Keratinocyte (primary cell): ENCODE measurements around the gene SGMS2. TPM values are rescaled to one million over a fixed set of nuclear protein-coding genes. Genes with fewer than 3 reads are reported as not detected.

Experiments used
- DNase-seq: peaks from one replicate; pipeline ENCODE4 v3.0.0-alpha.2; 2011; ENCODE audit warnings: low read depth, missing footprints, low spot score
- FAIRE-seq: peaks from 2 replicates; lab custom pipeline; 2011; peaks lifted over from hg19 to GRCh38; lab: Jason Lieb, UNC
- H2AFZ ChIP-seq: 2 replicates; pipeline ENCODE4 v1.6.0; 2012; ENCODE audit warnings: low read length, control low read depth, inconsistent platforms; ENCODE audit not compliant: control insufficient read depth
- H3K27ac ChIP-seq: 2 replicates; pipeline ENCODE4 v1.5.1; 2011; ENCODE audit warnings: low read length; ENCODE audit not compliant: control insufficient read depth, insufficient read depth
- H3K27me3 ChIP-seq: 3 replicates; pipeline ENCODE4 v1.6.0; 2011; ENCODE audit warnings: low read length; ENCODE audit not compliant: control insufficient read depth, insufficient read depth; ENCODE audit errors: extremely low read depth
- H3K36me3 ChIP-seq, 2 experiments: 2 replicates in 1 of 2; 3 replicates in 1 of 2; pipeline ENCODE4 v1.5.1; 2011; ENCODE audit warnings: low read length in 2 of 2, mild to moderate bottlenecking in 1 of 2; ENCODE audit not compliant: control insufficient read depth in 2 of 2, insufficient read depth in 2 of 2; ENCODE audit errors: extremely low read depth in 1 of 2
- H3K4me1 ChIP-seq: 3 replicates; pipeline ENCODE4 v1.5.1; 2011; ENCODE audit warnings: low read length; ENCODE audit not compliant: control insufficient read depth, insufficient read depth; ENCODE audit errors: extremely low read depth
- H3K4me2 ChIP-seq: 3 replicates; pipeline ENCODE4 v1.6.0; 2011; ENCODE audit warnings: low read depth, low read length; ENCODE audit not compliant: control insufficient read depth, insufficient read depth; ENCODE audit errors: extremely low read depth
- H3K4me3 ChIP-seq, 3 experiments: fragments of 200-600 bp in 1 of 3; sonication (generic) in 1 of 3; 2 replicates in 2 of 3; 3 replicates in 1 of 3; pipeline ENCODE4 v1.5.1; 2011 to 2016; ENCODE audit warnings: low read length in 3 of 3, mild to moderate bottlenecking in 3 of 3, control low read depth in 2 of 3, inconsistent platforms in 1 of 3, low read depth in 1 of 3, mixed read lengths in 1 of 3, mixed run types in 1 of 3, moderate library complexity in 1 of 3; ENCODE audit not compliant: control insufficient read depth in 2 of 3, insufficient read depth in 2 of 3; ENCODE audit errors: extremely low read depth in 1 of 3
- H3K79me2 ChIP-seq: 2 replicates; pipeline ENCODE4 v1.6.0; 2012; ENCODE audit warnings: low read length; ENCODE audit not compliant: control insufficient read depth, insufficient read depth
- H3K9ac ChIP-seq: 3 replicates; pipeline ENCODE4 v1.6.0; 2011; ENCODE audit warnings: low read length; ENCODE audit not compliant: control insufficient read depth, insufficient read depth; ENCODE audit errors: extremely low read depth
- H3K9me1 ChIP-seq: 3 replicates; pipeline ENCODE4 v1.6.0; 2011; ENCODE audit warnings: low read length; ENCODE audit not compliant: control insufficient read depth, insufficient read depth; ENCODE audit errors: extremely low read depth
- H3K9me3 ChIP-seq: 2 replicates; pipeline ENCODE4 v1.5.1; 2012; ENCODE audit warnings: low read depth, low read length; ENCODE audit not compliant: control insufficient read depth
- H4K20me1 ChIP-seq: 3 replicates; pipeline ENCODE4 v1.6.0; 2011; ENCODE audit warnings: low read length; ENCODE audit not compliant: control insufficient read depth, insufficient read depth; ENCODE audit errors: extremely low read depth
- CTCF ChIP-seq, 3 experiments: IDR thresholded peaks in 1 of 3; conservative IDR thresholded peaks in 1 of 3; optimal IDR thresholded peaks in 1 of 3; 2 replicates in 2 of 3; 3 replicates in 1 of 3; pipeline versions ENCODE3 to v1.5.1; 2011; ENCODE audit warnings: low read length in 3 of 3, mild to moderate bottlenecking in 3 of 3, moderate library complexity in 2 of 3, control low read depth in 1 of 3, inconsistent platforms in 1 of 3; ENCODE audit not compliant: insufficient read depth in 2 of 3; ENCODE audit errors: extremely low read depth in 1 of 3
- EZH2 ChIP-seq: IDR thresholded peaks from one replicate; pipeline ENCODE4 v1.6.1; 2012; ENCODE audit warnings: inconsistent platforms, mild to moderate bottlenecking, low read length, moderate library complexity
- dilution Hi-C: fragments of 300-500 bp; cut with MboI; formaldehyde crosslinking; loops from one replicate; pipeline ENCODE4 v1.7.0; 2020; ENCODE audit warnings: low sequenced_read_pairs; ENCODE audit not compliant: extremely low pct_ligation_motif_present
- polyA plus RNA-seq, 5 experiments: library from polyadenylated mRNA; depleted of rRNA in 3 of 5; stranded (reverse) in 3 of 5; stranded (forward) in 1 of 5; unstranded in 1 of 5; fragments of >200 nt; gene quantifications; 1 replicate in 1 of 5; 2 replicates in 3 of 5; 3 replicates in 1 of 5; pipeline versions ENCODE4 v1.2.1 to v1.2.3, GENCODE V29; 2011 to 2012; ENCODE audit warnings: missing spikeins in 2 of 5, low read depth in 1 of 5, low replicate concordance in 1 of 5

The SGMS2 gene
- polyA plus RNA-seq, 1 donor (not counting 4 experiments of a cell fraction or from before 2014, with no cell fraction given) = 38.5 TPM

DNA sequence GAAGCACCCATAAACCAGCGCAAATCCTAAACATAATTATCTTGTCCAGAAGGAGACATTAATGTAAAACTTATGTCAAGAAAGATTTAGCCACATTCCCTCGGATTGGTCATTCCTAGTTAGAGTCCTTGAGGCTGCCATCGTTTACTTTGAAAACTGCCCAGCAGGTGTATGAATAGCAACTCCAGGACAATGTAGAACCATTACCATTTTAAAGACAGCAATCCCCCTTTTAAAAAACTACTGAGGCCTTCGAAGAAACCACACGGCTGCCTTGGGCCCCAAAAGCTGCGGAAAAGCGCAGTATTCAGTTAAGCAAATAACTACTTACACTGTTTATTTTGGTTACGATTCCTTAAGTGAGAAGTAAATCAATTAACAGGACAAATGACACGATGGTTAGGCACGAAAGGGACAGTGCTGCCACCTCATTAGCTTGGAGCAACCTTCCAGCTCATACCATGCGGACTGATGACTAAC lies 822 bp upstream of the SGMS2 start:
- H3K4me2 ChIP-seq = peak overlapping the region; percentile 82
- H3K9ac ChIP-seq = peak overlapping the region; percentile 95
- FAIRE-seq (peak; percentile 84), DNase-seq (no peak)
- peaks cover 0 to 3% of the 10 kb centered on the region in 2 experiments for H3K36me3 ChIP-seq
- H3K79me2 ChIP-seq = peaks cover 30% of the 10 kb centered on the region
- dilution Hi-C loops = no loop called here
- peaks cover 22% of the 10 kb centered on the region for H3K4me1 ChIP-seq
- H3K27ac ChIP-seq = peak overlapping the region; percentile 92
- no peaks in the 10 kb centered on the region for H4K20me1 ChIP-seq
- no peaks in the 10 kb centered on the region for H3K9me1 ChIP-seq
- H3K4me3 ChIP-seq = peak overlapping the region; percentile 74 to 91 (median 75)
- no peaks in the 10 kb centered on the region for H3K9me3 ChIP-seq
- H2AFZ ChIP-seq = peak overlapping the region; percentile 72
- TF ChIP-seq EZH2 = no peak
- no peaks in the 10 kb centered on the region for H3K27me3 ChIP-seq

- FAIRE-seq (peak; percentile 46), DNase-seq (no peak)
- Histone ChIP-seq H3K27ac (peak overlapping the region; percentile 92), H3K79me2 (peaks cover 36% of the 10 kb centered on the region), H4K20me1 (no peaks in the 10 kb centered on the region), H3K4me3 (peak overlapping the region; percentile 75 to 91 (median 87)), H3K36me3 (peaks cover 0 to 3% of the 10 kb centered on the region in 2 experiments), H3K4me1 (peaks cover 22% of the 10 kb centered on the region), H3K9me3 (no peaks in the 10 kb centered on the region), H2AFZ (peak overlapping the region; percentile 43), H3K4me2 (peak overlapping the region; percentile 95), H3K9me1 (no peaks in the 10 kb centered on the region), H3K27me3 (no peaks in the 10 kb centered on the region), H3K9ac (peak overlapping the region; percentile 95)
- dilution Hi-C loops = no loop called here
- TF ChIP-seq CTCF (optimal IDR thresholded peaks at IDR 0.05 in 1 of 3, IDR thresholded peaks at IDR 0.05 in 1 of 3, conservative IDR thresholded peaks at IDR 0.05 in 1 of 3; ENCODE audit: extremely low read depth in 1 of 3, insufficient read depth in 2 of 3, low read length in 3 of 3) (no peak), EZH2 (no peak)
Measured at GRCh38 chr4:107825072-107825824, 516 bp downstream of the SGMS2 start.
